Activated CD4-positive, alpha-beta T cell treated with anti-CD3 and anti-CD28 coated beads, Interleukin-2, amount 10 ng/mL, durations not matched to agents 7 days and 5 days (primary cell): ENCODE measurements around the gene NKX6-2. TPM values are rescaled to one million over a fixed set of nuclear protein-coding genes. Genes with fewer than 3 reads are reported as not detected.
"Not testable (repeated sequence)": the region's sequence is repeated elsewhere in the genome, so short reads cannot be mapped to it uniquely, and the experiment has no call there.

ENCODE experiments used
- CTCF ChIA-PET: fragments of 350-600 bp; sonication (Branson Sonifier 250); formaldehyde crosslinking; loops from one replicate; lab custom pipeline; 2021; ENCODE audit warnings: antibody characterized with exemption; lab: Charles Lee
- POLR2A ChIA-PET: fragments of 350-600 bp; sonication (Branson Sonifier 250); formaldehyde crosslinking; loops from one replicate; lab custom pipeline; 2021; ENCODE audit warnings: antibody characterized with exemption; lab: Charles Lee
- DNase-seq: peaks from one replicate; pipeline ENCODE4 v3.0.0-alpha.2; 2020
- H3K27ac Mint-ChIP-seq: one replicate; pipeline ENCODE4 v1.8.0; 2021; ENCODE audit warnings: mild to moderate bottlenecking, moderate library complexity, mixed read lengths
- H3K27me3 Mint-ChIP-seq: one replicate; pipeline ENCODE4 v1.8.0; 2021; ENCODE audit warnings: mixed read lengths
- H3K36me3 Mint-ChIP-seq: one replicate; pipeline ENCODE4 v1.8.0; 2021; ENCODE audit warnings: low read depth, mixed read lengths
- H3K4me1 Mint-ChIP-seq: one replicate; pipeline ENCODE4 v1.8.0; 2021; ENCODE audit warnings: mixed read lengths
- H3K4me3 Mint-ChIP-seq: one replicate; pipeline ENCODE4 v1.8.0; 2021; ENCODE audit warnings: mild to moderate bottlenecking, moderate library complexity, mixed read lengths
- H3K9me3 Mint-ChIP-seq: one replicate; pipeline ENCODE4 v1.8.0; 2021; ENCODE audit warnings: mixed read lengths
- total RNA-seq, 2 experiments: library from RNA; stranded (reverse); gene quantifications; one replicate each; pipeline ENCODE4 v1.2.3, GENCODE V29; 2021

Gene NKX6-2
- total RNA-seq, 2 experiments from 2014 or later, result not detected

- Mint-ChIP-seq H3K4me1 (no peaks in the 10 kb centered on the region), H3K9me3 (no peaks in the 10 kb centered on the region), H3K4me3 (no peak overlapping the region), H3K27ac (no peak overlapping the region), H3K36me3 (peaks cover 1% of the 10 kb centered on the region), H3K27me3 (no peaks in the 10 kb centered on the region)
- CTCF ChIA-PET, result no interaction called here
- DNase-seq, result no peak
- POLR2A ChIA-PET, result no interaction called here
These were observed 37.2 kb downstream of the NKX6-2 start for GRCh38 chr10:132748545-132749370.

GRCh38 chr10:132748135-132748534, 37.8 kb downstream of the NKX6-2 start:
- Mint-ChIP-seq H3K4me1 (no peaks in the 10 kb centered on the region), H3K9me3 (no peaks in the 10 kb centered on the region), H3K27ac (no peak overlapping the region), H3K36me3 (no peaks in the 10 kb centered on the region), H3K27me3 (no peaks in the 10 kb centered on the region), H3K4me3 (no peak overlapping the region)
- POLR2A ChIA-PET, result no interaction called here
- CTCF ChIA-PET, result no interaction called here
- no peak for DNase-seq

GRCh38 chr10:132746801-132747625, 38.9 kb downstream of the NKX6-2 start:
- Mint-ChIP-seq H3K9me3 (no peaks in the 10 kb centered on the region), H3K27me3 (no peaks in the 10 kb centered on the region), H3K4me3 (no peak overlapping the region), H3K36me3 (no peaks in the 10 kb centered on the region), H3K4me1 (no peaks in the 10 kb centered on the region), H3K27ac (no peak overlapping the region)
- POLR2A ChIA-PET, result no interaction called here
- DNase-seq, result no peak
- CTCF ChIA-PET, result no interaction called here

- POLR2A ChIA-PET, result no interaction called here
- H3K27me3 Mint-ChIP-seq, result no peaks in the 10 kb centered on the region
- CTCF ChIA-PET, result no interaction called here
- no peaks in the 10 kb centered on the region for H3K4me1 Mint-ChIP-seq
- H3K27ac Mint-ChIP-seq, result no peak overlapping the region
- no peaks in the 10 kb centered on the region for H3K9me3 Mint-ChIP-seq
- DNase-seq, result no peak
- H3K36me3 Mint-ChIP-seq, result no peaks in the 10 kb centered on the region
- no peak overlapping the region for H3K4me3 Mint-ChIP-seq
These were observed 39.6 kb downstream of the NKX6-2 start for GRCh38 chr10:132746386-132746785.

GRCh38 chr10:132745971-132746370, 40.0 kb downstream of the NKX6-2 start:
- H3K27me3 Mint-ChIP-seq, result no peaks in the 10 kb centered on the region
- H3K9me3 Mint-ChIP-seq, result no peaks in the 10 kb centered on the region
- H3K36me3 Mint-ChIP-seq, result no peaks in the 10 kb centered on the region
- H3K4me3 Mint-ChIP-seq, result no peak overlapping the region
- ChIA-PET CTCF (no interaction called here), POLR2A (no interaction called here)
- no peaks in the 10 kb centered on the region for H3K4me1 Mint-ChIP-seq
- no peak overlapping the region for H3K27ac Mint-ChIP-seq
- no peak for DNase-seq

- no peaks in the 10 kb centered on the region for H3K4me1 Mint-ChIP-seq
- no peak overlapping the region for H3K27ac Mint-ChIP-seq
- DNase-seq, result no peak
- ChIA-PET CTCF (no interaction called here), POLR2A (no interaction called here)
- H3K27me3 Mint-ChIP-seq, result no peaks in the 10 kb centered on the region
- no peaks in the 10 kb centered on the region for H3K9me3 Mint-ChIP-seq
- no peak overlapping the region for H3K4me3 Mint-ChIP-seq
- no peaks in the 10 kb centered on the region for H3K36me3 Mint-ChIP-seq
These were observed 40.4 kb downstream of the NKX6-2 start for GRCh38 chr10:132745511-132745910.

- H3K27me3 Mint-ChIP-seq, result no peaks in the 10 kb centered on the region
- no peak overlapping the region for H3K4me3 Mint-ChIP-seq
- ChIA-PET CTCF (no interaction called here), POLR2A (no interaction called here)
- H3K27ac Mint-ChIP-seq, result no peak overlapping the region
- DNase-seq, result no peak
- no peaks in the 10 kb centered on the region for H3K4me1 Mint-ChIP-seq
- no peaks in the 10 kb centered on the region for H3K36me3 Mint-ChIP-seq
- H3K9me3 Mint-ChIP-seq, result no peaks in the 10 kb centered on the region
These were observed 41.1 kb downstream of the NKX6-2 start for GRCh38 chr10:132744839-132745238.

GRCh38 chr10:132743925-132744490, 41.9 kb downstream of the NKX6-2 start:
- Mint-ChIP-seq H3K4me1 (no peaks in the 10 kb centered on the region), H3K27me3 (no peaks in the 10 kb centered on the region), H3K27ac (no peak overlapping the region), H3K36me3 (no peaks in the 10 kb centered on the region), H3K9me3 (no peaks in the 10 kb centered on the region), H3K4me3 (no peak overlapping the region)
- CTCF ChIA-PET, result no interaction called here
- POLR2A ChIA-PET, result no interaction called here
- no peak for DNase-seq

- H3K27me3 Mint-ChIP-seq, H3K27ac Mint-ChIP-seq, H3K9me3 Mint-ChIP-seq, CTCF ChIA-PET, H3K4me3 Mint-ChIP-seq, H3K36me3 Mint-ChIP-seq, DNase-seq, H3K4me1 Mint-ChIP-seq, POLR2A ChIA-PET: not testable (repeated sequence)
These were observed 42.6 kb downstream of the NKX6-2 start for GRCh38 chr10:132743196-132743924.

GRCh38 chr10:132742837-132743194, 43.1 kb downstream of the NKX6-2 start:
- Mint-ChIP-seq H3K27me3 (no peaks in the 10 kb centered on the region), H3K9me3 (no peaks in the 10 kb centered on the region), H3K36me3 (no peaks in the 10 kb centered on the region), H3K4me1 (no peaks in the 10 kb centered on the region), H3K4me3 (no peak overlapping the region), H3K27ac (no peak overlapping the region)
- POLR2A ChIA-PET, result no interaction called here
- no peak for DNase-seq
- CTCF ChIA-PET, result interaction anchor here (1.7 kb wide), 1 partner anchor 15 kb away, joined by 4 read pairs; no protein-coding TSS in a partner anchor

GRCh38 chr10:132742167-132742836, 43.6 kb downstream of the NKX6-2 start:
- Mint-ChIP-seq H3K27me3 (no peaks in the 10 kb centered on the region), H3K36me3 (no peaks in the 10 kb centered on the region), H3K4me1 (no peaks in the 10 kb centered on the region), H3K9me3 (no peaks in the 10 kb centered on the region), H3K27ac (no peak overlapping the region), H3K4me3 (no peak overlapping the region)
- no peak for DNase-seq
- POLR2A ChIA-PET, result no interaction called here
- CTCF ChIA-PET, result interaction anchor here (1.7 kb wide), 1 partner anchor 14 kb away, joined by 4 read pairs; no protein-coding TSS in a partner anchor

- H3K4me3 Mint-ChIP-seq, result no peak overlapping the region
- ChIA-PET POLR2A (no interaction called here), CTCF (no interaction called here)
- no peaks in the 10 kb centered on the region for H3K36me3 Mint-ChIP-seq
- H3K4me1 Mint-ChIP-seq, result no peaks in the 10 kb centered on the region
- no peaks in the 10 kb centered on the region for H3K9me3 Mint-ChIP-seq
- H3K27ac Mint-ChIP-seq, result no peak overlapping the region
- DNase-seq, result no peak
- H3K27me3 Mint-ChIP-seq, result no peaks in the 10 kb centered on the region
These were observed 45.4 kb downstream of the NKX6-2 start for GRCh38 chr10:132740588-132740987.
